Activated CD4-positive, alpha-beta T cell treated with anti-CD3 and anti-CD28 coated beads for 24 hours (primary cell): Measurements from ENCODE around the gene TTF2.
"Not testable (repeated sequence)": the region's sequence is repeated elsewhere in the genome, so short reads cannot be mapped to it uniquely, and the experiment has no call there.

Experiments
- DNase-seq, 2 donors: peaks; one replicate each; pipeline ENCODE4 v3.0.0-alpha.2; 2020; ENCODE audit warnings: low read depth in 2 of 2

Gene TTF2

GRCh38 chr1:117150316-117150715 lies 90.2 kb downstream of the TTF2 start:
- no peak for DNase-seq

- DNase-seq, result not testable (repeated sequence)
Observed at GRCh38 chr1:117151305-117151704, 91.2 kb downstream of the TTF2 start.
